Measurements from ENCODE around the gene RND2. TPM values are rescaled to one million over a fixed set of nuclear protein-coding genes. Genes with fewer than 3 reads are reported as not detected.

Gene RND2
- total and polyA plus RNA-seq, 2 of the 13 experiments (the other 11 are each of a cell fraction or from before 2014, with no cell fraction given) = 0.05 to 0.11 TPM

DNA sequence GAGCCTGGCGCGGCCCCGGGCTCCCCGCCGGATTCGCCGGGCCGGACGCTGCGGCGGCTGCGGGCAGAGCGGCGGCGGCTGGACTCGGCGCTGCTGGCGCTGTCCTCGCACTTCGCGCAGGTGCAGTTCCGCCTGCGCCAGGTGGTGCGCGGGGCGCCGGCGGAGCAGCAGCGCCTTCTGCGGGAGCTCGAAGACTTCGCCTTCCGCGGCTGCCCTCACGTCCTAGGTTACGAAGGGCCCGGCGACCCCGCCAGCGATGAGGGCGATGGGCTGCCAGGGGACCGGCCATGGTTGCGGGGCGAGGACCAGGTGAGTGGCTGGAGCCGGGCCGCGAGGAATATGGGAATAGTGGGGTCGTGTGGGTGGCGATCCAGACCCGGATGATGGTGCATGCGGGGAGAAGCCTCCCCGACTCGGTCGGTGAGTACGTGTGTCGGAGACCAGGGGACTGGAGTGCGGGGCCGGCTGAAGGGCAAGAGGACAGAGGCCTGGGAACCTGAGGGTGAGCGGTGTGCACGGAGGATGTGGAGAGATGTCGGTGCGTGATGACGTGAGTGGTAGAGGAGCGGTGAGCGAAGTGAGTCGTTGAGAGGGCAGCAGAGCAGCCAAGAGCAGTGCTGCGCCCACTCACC lies 44.1 kb upstream of the RND2 start (continued):
- TF ChIP-seq ZNF556 (CRISPR knock-in tag; IDR thresholded peaks at IDR 0.05; ENCODE audit: borderline replicate concordance) (no peak), SYNCRIP (IDR thresholded peaks at IDR 0.05; ENCODE audit: insufficient read depth, low read depth, low read length) (no peak), RARG (CRISPR knock-in tag; IDR thresholded peaks at IDR 0.05; ENCODE audit: low read depth) (no peak), PRDM4 (CRISPR knock-in tag; IDR thresholded peaks at IDR 0.05; ENCODE audit: borderline replicate concordance) (no peak), ZBTB7A (CRISPR knock-in tag; IDR thresholded peaks at IDR 0.05) (no peak), CAMTA2 (CRISPR knock-in tag; IDR thresholded peaks at IDR 0.05; ENCODE audit: borderline replicate concordance) (no peak; the same call in 1 of the 2 replicates), ZNF124 (CRISPR knock-in tag; IDR thresholded peaks at IDR 0.05) (no peak), ZFP41 (CRISPR knock-in tag; IDR thresholded peaks at IDR 0.05; ENCODE audit: borderline replicate concordance) (no peak), SNAPC2 (CRISPR knock-in tag; IDR thresholded peaks at IDR 0.05) (no peak), NFYC (CRISPR knock-in tag; IDR thresholded peaks at IDR 0.05) (no peak), SAP130 (CRISPR knock-in tag; IDR thresholded peaks at IDR 0.05; ENCODE audit: low read depth) (no peak; the same call in 1 of the 2 replicates), ZBTB1 (CRISPR knock-in tag; IDR thresholded peaks at IDR 0.05; ENCODE audit: borderline replicate concordance) (no peak), ZMYM4 (CRISPR knock-in tag; IDR thresholded peaks at IDR 0.05) (no peak), TP53 (CRISPR knock-in tag; conservative IDR thresholded peaks at IDR 0.05) (0 out of 2 replicates have a peak, but pooled peaks have one; percentile 46), ZSCAN12 (CRISPR knock-in tag; IDR thresholded peaks at IDR 0.05) (no peak), POLR2AphosphoS5 (IDR thresholded peaks at IDR 0.05; ENCODE audit: low read depth, low read length) (0 out of 2 replicates have a peak, but pooled peaks have one; percentile 22), ZBTB42 (CRISPR knock-in tag; IDR thresholded peaks at IDR 0.05) (0 out of 2 replicates have a peak, but pooled peaks have one; percentile 16), ZFP36L2 (CRISPR knock-in tag; IDR thresholded peaks at IDR 0.05) (no peak), ZNF543 (CRISPR knock-in tag; IDR thresholded peaks at IDR 0.05) (no peak), HDAC2 (CRISPR knock-in tag; IDR thresholded peaks at IDR 0.05) (no peak), YEATS2 (CRISPR knock-in tag; IDR thresholded peaks at IDR 0.05; ENCODE audit: borderline replicate concordance) (0 out of 2 replicates have a peak, but pooled peaks have one; percentile 22), RAD51 (IDR thresholded peaks at IDR 0.05; ENCODE audit: borderline replicate concordance) (no peak), ZNF883 (CRISPR knock-in tag; IDR thresholded peaks at IDR 0.05; ENCODE audit: not compliant biosample characterization) (peak; percentile 89)
- TF ChIP-seq, protein P1, sequence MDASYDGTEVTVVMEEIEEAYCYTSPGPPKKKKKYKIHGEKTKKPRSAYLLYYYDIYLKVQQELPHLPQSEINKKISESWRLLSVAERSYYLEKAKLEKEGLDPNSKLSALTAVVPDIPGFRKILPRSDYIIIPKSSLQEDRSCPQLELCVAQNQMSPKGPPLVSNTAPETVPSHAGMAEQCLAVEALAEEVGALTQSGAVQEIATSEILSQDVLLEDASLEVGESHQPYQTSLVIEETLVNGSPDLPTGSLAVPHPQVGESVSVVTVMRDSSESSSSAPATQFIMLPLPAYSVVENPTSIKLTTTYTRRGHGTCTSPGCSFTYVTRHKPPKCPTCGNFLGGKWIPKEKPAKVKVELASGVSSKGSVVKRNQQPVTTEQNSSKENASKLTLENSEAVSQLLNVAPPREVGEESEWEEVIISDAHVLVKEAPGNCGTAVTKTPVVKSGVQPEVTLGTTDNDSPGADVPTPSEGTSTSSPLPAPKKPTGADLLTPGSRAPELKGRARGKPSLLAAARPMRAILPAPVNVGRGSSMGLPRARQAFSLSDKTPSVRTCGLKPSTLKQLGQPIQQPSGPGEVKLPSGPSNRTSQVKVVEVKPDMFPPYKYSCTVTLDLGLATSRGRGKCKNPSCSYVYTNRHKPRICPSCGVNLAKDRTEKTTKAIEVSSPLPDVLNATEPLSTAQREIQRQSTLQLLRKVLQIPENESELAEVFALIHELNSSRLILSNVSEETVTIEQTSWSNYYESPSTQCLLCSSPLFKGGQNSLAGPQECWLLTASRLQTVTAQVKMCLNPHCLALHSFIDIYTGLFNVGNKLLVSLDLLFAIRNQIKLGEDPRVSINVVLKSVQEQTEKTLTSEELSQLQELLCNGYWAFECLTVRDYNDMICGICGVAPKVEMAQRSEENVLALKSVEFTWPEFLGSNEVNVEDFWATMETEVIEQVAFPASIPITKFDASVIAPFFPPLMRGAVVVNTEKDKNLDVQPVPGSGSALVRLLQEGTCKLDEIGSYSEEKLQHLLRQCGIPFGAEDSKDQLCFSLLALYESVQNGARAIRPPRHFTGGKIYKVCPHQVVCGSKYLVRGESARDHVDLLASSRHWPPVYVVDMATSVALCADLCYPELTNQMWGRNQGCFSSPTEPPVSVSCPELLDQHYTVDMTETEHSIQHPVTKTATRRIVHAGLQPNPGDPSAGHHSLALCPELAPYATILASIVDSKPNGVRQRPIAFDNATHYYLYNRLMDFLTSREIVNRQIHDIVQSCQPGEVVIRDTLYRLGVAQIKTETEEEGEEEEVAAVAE (CRISPR knock-in tag; IDR thresholded peaks at IDR 0.05; ENCODE audit: borderline replicate concordance) = peak; percentile 44; the same call in 1 of the 2 replicates

Measured in HepG2 (cell line).